Fibroblast of lung (primary cell): ENCODE data around the gene DNAAF3.
A peak's percentile ranks its signal among the peaks of the same experiment; 100 is the strongest.

ENCODE experiments used
- CTCF ChIP-seq, 2 donors: IDR thresholded peaks in 1 of 2; conservative IDR thresholded peaks in 1 of 2; 1 replicate in 1 of 2; 2 replicates in 1 of 2; pipeline ENCODE4 v1.5.1; 2011 to 2012; ENCODE audit warnings: low read length in 2 of 2, control low read depth in 1 of 2, inconsistent platforms in 1 of 2, low read depth in 1 of 2, mild to moderate bottlenecking in 1 of 2
- EZH2 ChIP-seq: IDR thresholded peaks from 2 replicates; pipeline ENCODE4 v1.5.1; 2012; ENCODE audit warnings: low read length, control low read depth, mild to moderate bottlenecking; ENCODE audit errors: missing control alignments

DNA sequence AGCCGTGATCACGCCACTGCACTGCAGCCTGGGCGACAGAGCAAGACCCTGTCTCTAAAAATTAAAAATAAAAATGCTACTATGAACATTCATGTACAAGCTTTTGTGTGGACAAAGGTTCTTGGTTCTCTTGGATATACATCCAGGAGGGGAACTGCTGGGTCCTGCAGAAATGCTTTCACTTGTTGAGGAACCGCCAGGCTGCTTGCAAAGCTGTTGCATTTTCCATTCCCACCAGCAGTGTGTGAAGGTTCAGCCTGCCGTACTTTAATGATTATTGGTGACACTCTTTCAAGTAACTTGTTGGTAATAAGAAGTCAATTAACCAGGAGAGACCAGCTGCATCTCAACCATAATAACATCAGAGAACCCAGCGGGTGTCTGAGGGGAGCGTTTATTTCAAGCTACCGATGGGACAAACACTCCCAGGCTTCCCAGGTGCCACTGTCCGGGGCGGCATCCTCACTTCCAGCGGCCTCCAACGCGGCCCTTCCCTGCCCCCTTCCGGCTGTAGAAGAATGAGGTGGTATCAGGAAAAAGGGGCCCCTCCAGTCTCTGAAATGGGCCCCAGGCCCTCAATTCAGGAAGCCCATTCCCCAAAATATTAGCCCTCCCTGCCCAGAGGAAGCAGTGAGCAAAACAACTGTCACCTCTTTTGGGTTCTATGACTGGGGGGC is 33.8 kb downstream of the DNAAF3 start:
- peak in 1 of 2 donors; percentile 3 for TF ChIP-seq CTCF (conservative IDR thresholded peaks at IDR 0.05 in 1 of 2, IDR thresholded peaks at IDR 0.05 in 1 of 2; ENCODE audit: low read depth in 1 of 2, low read length in 2 of 2)
- TF ChIP-seq EZH2 = no peak
